AG04450 (cell line): ENCODE measurements around the gene GLYATL3. TPM values are rescaled to one million over a fixed set of nuclear protein-coding genes. Genes with fewer than 3 reads are reported as not detected.

Experiments used
- CTCF ChIA-PET: fragments of 300-600, 350-600 bp; formaldehyde crosslinking; extraction: SDS; loops from one replicate; lab custom pipeline; 2022; ENCODE audit warnings: antibody characterized with exemption, inconsistent platforms; lab: Charles Lee
- POLR2A ChIA-PET: fragments of 350-600 bp; formaldehyde crosslinking; extraction: SDS; loops from one replicate; lab custom pipeline; 2021; ENCODE audit warnings: antibody characterized with exemption, inconsistent platforms; lab: Yijun Ruan, JAX
- DNase-seq: peaks from one replicate; pipeline ENCODE4 v3.0.0-alpha.2; 2011; ENCODE audit warnings: low read depth, low spot score
- H3K27ac ChIP-seq: one replicate; pipeline ENCODE4 v1.5.1; 2012; ENCODE audit warnings: low read depth, low read length, control low read depth
- H3K27me3 ChIP-seq: one replicate; pipeline ENCODE4 v1.6.0; 2012; ENCODE audit warnings: low read length; ENCODE audit not compliant: control insufficient read depth, insufficient read depth
- H3K4me3 ChIP-seq: 2 replicates; pipeline ENCODE4 v1.5.1; 2011; ENCODE audit warnings: mild to moderate bottlenecking, low read depth, low read length, control low read depth
- H3K9me3 ChIP-seq: 2 replicates; pipeline ENCODE4 v1.5.1; 2012; ENCODE audit warnings: low read length; ENCODE audit not compliant: control insufficient read depth, insufficient read depth
- CTCF ChIP-seq: IDR thresholded peaks from 2 replicates; pipeline ENCODE4 v1.5.1; 2011; ENCODE audit warnings: low read depth, low read length, control low read depth, inconsistent platforms
- polyA plus RNA-seq: library from polyadenylated mRNA; depleted of rRNA; stranded (reverse); fragments of >200 nt; gene quantifications from 2 replicates; pipeline ENCODE4 v1.2.3, GENCODE V29; 2011

The GLYATL3 gene
- polyA plus RNA-seq, 1 experiment, result not detected

DNA sequence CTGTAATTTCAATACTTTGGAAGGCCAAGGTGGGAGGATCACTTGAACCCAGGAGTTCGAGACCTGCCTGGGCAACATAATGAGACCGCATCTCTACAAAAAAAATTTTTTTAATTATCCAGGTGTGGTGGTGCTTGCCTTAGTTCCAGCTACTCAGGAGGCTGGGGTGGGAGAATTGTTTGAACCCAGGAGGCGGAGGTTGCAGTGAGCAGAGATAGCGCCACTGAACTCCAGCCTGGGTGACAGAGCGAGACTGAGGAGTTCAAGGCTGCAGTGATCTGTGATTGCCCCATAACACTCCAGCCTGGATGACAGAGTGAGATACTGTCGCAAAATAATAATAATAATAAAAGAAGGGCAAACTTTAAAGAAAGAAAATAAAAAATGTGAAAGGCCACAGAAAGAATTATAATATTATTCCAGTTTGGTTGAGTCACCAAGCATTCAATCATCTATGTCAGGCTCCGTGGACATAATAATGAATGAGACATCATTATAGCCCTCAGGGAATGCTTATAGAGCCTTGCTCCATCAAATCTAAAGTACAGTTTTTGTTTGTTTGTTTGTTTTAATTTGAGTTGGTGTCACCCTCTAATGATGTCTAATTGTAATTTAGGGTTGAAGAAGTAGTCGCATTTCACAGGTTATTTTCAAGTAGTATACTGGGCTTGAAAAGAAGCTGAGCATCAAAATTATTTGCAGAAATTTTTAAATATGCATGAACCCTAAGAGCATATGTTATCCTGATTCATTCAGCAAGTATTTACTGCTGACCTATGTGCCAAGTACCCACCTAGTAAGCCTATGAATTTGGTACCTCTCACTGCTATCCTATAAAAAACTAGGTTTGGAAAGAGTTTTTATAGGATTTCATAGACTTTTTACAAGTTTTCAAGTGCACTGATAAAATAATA lies 15.1 kb downstream of the GLYATL3 start:
- DNase-seq, result no peak
- no peak for TF ChIP-seq CTCF
- ChIA-PET CTCF (interaction anchor here (0.6 to 5.5 kb wide), 2 partner anchors 18 kb away, joined by 3 to 39 read pairs; no protein-coding TSS in a partner anchor), POLR2A (no interaction called here)
- H3K4me3 ChIP-seq, result no peak overlapping the region
- H3K27ac ChIP-seq, result no peak overlapping the region
- H3K9me3 ChIP-seq, result no peaks in the 10 kb centered on the region
- H3K27me3 ChIP-seq, result peaks cover 3% of the 10 kb centered on the region

DNA sequence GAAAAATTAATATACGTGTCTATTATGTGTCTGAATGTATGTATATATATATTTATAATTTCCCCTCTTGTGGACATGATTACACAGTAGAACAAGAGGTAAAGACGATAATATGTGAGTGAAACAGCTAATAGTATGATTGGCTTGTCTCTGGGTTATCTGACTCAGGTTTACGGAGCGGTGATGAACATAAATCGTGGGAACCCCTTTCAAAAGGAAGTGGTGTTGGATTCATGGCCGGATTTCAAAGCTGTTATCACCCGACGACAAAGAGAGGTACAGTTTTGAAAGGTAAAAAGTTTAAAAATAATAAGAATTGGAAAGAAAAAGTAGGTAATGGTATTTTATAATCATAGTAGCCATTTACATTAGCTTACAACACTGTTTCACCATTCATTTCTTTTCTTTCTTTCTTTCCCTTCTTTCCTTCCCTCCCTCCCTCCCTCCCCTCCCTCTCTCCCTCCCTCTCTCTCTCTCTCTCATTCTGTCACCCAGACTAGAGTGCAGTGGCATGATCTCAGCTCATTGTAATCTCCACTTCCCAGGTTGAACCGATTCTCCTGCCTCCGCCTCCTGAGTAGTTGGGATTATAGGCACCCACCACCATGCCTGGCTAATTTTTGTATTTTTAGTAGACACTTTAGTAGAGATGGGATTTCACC lies 15.9 kb downstream of the GLYATL3 start:
- ChIA-PET POLR2A (no interaction called here), CTCF (interaction anchor here (1.5 to 5.5 kb wide), 2 partner anchors 17 to 91 kb away, joined by 3 to 39 read pairs; no protein-coding TSS in a partner anchor)
- no peak overlapping the region for H3K4me3 ChIP-seq
- H3K27me3 ChIP-seq, result peaks cover 3% of the 10 kb centered on the region
- TF ChIP-seq CTCF, result no peak
- no peak for DNase-seq
- H3K27ac ChIP-seq, result no peak overlapping the region
- no peaks in the 10 kb centered on the region for H3K9me3 ChIP-seq

- no peaks in the 10 kb centered on the region for H3K9me3 ChIP-seq
- TF ChIP-seq CTCF, result no peak
- H3K27me3 ChIP-seq, result peaks cover 3% of the 10 kb centered on the region
- H3K27ac ChIP-seq, result no peak overlapping the region
- no peak for DNase-seq
- ChIA-PET POLR2A (no interaction called here), CTCF (interaction anchor here (1.5 to 5.5 kb wide), 2 partner anchors 17 to 91 kb away, joined by 3 to 39 read pairs; no protein-coding TSS in a partner anchor)
- H3K4me3 ChIP-seq, result no peak overlapping the region
Measured at GRCh38 chr6:49516147-49516505, 16.4 kb downstream of the GLYATL3 start.

GRCh38 chr6:49517919-49518318 lies 18.2 kb downstream of the GLYATL3 start:
- no peak overlapping the region for H3K27ac ChIP-seq
- ChIA-PET POLR2A (no interaction called here), CTCF (interaction anchor here (0.9 to 5.5 kb wide), 3 partner anchors 11 to 89 kb away, joined by 3 to 39 read pairs (median 10); no protein-coding TSS in a partner anchor)
- DNase-seq, result no peak
- H3K4me3 ChIP-seq, result no peak overlapping the region
- no peaks in the 10 kb centered on the region for H3K27me3 ChIP-seq
- TF ChIP-seq CTCF, result no peak
- H3K9me3 ChIP-seq, result no peaks in the 10 kb centered on the region
